22Rv1 (cell line): ENCODE measurements around the gene OR6J1.

Source experiments
- CTCF ChIP-seq: fragments of 450-650 bp; IDR thresholded peaks from 2 replicates; pipeline ENCODE4 v1.5.1; 2017; ENCODE audit warnings: mild to moderate bottlenecking
- ZFX ChIP-seq: fragments of 450-650 bp; IDR thresholded peaks from 2 replicates; pipeline ENCODE4 v1.6.1; 2017; ENCODE audit warnings: antibody characterized with exemption, borderline replicate concordance

- no peak for TF ChIP-seq CTCF
- no peak for TF ChIP-seq ZFX
Observed at GRCh38 chr14:22599349-22599748, 44.8 kb downstream of the OR6J1 start.
